ENCODE measurements around the gene FAM209B. TPM values are rescaled to one million over a fixed set of nuclear protein-coding genes. Genes with fewer than 3 reads are reported as not detected.

FAM209B gene
- total and polyA plus RNA-seq, 9 of the 15 experiments (the other 6 are each of a cell fraction or from before 2014, with no cell fraction given) = 0.34 to 0.40 (median 0.36) TPM; not detected in 6

DNA sequence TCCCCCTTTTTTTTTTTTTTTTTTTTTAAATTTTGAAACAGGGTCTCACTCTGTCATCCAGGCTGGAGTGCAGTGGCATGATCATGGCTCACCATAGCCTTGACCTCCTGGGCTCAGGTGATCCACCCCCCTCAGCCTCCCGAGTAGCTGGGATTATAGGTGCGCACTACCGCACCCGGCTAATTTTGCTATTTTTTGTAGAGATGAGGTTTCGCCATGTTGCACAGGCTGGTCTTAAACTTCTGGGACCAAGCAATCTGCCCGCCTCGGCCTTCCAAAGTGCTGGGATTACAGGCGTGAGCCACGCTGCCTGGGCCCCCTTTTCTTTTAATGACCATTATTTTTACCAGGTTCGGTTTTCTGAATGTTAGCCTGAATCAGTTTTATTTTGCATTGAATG lies 13.5 kb upstream of the FAM209B start:
- intact Hi-C loops (cut with micrococcal nuclease) (no loop called here), in situ Hi-C loops (cut with MboI) (no loop called here)
- no peak for TF ChIP-seq POLR2H (tag; IDR thresholded peaks at IDR 0.05; ENCODE audit: low read depth)
- TF ChIP-seq, protein P1, sequence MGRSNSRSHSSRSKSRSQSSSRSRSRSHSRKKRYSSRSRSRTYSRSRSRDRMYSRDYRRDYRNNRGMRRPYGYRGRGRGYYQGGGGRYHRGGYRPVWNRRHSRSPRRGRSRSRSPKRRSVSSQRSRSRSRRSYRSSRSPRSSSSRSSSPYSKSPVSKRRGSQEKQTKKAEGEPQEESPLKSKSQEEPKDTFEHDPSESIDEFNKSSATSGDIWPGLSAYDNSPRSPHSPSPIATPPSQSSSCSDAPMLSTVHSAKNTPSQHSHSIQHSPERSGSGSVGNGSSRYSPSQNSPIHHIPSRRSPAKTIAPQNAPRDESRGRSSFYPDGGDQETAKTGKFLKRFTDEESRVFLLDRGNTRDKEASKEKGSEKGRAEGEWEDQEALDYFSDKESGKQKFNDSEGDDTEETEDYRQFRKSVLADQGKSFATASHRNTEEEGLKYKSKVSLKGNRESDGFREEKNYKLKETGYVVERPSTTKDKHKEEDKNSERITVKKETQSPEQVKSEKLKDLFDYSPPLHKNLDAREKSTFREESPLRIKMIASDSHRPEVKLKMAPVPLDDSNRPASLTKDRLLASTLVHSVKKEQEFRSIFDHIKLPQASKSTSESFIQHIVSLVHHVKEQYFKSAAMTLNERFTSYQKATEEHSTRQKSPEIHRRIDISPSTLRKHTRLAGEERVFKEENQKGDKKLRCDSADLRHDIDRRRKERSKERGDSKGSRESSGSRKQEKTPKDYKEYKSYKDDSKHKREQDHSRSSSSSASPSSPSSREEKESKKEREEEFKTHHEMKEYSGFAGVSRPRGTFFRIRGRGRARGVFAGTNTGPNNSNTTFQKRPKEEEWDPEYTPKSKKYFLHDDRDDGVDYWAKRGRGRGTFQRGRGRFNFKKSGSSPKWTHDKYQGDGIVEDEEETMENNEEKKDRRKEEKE (IDR thresholded peaks at IDR 0.05; ENCODE audit: borderline replicate concordance in 1 of 2, control insufficient read depth in 1 of 2, low read depth in 2 of 2, low read length in 1 of 2) = no peak
- TF ChIP-seq ZFX (CRISPR knock-in tag; IDR thresholded peaks at IDR 0.05) = no peak
- no peak for TF ChIP-seq FOSL1 (tag; conservative IDR thresholded peaks at IDR 0.05)
- TF ChIP-seq FOXJ3 (CRISPR knock-in tag; IDR thresholded peaks at IDR 0.05) = no peak
- TF ChIP-seq BACH1 (tag; IDR thresholded peaks at IDR 0.05) = no peak
- TF ChIP-seq, protein P2, sequence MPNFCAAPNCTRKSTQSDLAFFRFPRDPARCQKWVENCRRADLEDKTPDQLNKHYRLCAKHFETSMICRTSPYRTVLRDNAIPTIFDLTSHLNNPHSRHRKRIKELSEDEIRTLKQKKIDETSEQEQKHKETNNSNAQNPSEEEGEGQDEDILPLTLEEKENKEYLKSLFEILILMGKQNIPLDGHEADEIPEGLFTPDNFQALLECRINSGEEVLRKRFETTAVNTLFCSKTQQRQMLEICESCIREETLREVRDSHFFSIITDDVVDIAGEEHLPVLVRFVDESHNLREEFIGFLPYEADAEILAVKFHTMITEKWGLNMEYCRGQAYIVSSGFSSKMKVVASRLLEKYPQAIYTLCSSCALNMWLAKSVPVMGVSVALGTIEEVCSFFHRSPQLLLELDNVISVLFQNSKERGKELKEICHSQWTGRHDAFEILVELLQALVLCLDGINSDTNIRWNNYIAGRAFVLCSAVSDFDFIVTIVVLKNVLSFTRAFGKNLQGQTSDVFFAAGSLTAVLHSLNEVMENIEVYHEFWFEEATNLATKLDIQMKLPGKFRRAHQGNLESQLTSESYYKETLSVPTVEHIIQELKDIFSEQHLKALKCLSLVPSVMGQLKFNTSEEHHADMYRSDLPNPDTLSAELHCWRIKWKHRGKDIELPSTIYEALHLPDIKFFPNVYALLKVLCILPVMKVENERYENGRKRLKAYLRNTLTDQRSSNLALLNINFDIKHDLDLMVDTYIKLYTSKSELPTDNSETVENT (CRISPR knock-in tag; IDR thresholded peaks at IDR 0.05) = no peak
- no peak for TF ChIP-seq ELF4 (CRISPR knock-in tag; IDR thresholded peaks at IDR 0.05)
- no peak for TF ChIP-seq BMI1 (IDR thresholded peaks at IDR 0.05; ENCODE audit: low read length)
- no peak for TF ChIP-seq CC2D1A (IDR thresholded peaks at IDR 0.05)
- no peak for TF ChIP-seq KHSRP (IDR thresholded peaks at IDR 0.05)
- no peak for TF ChIP-seq ASH1L (IDR thresholded peaks at IDR 0.05; ENCODE audit: borderline replicate concordance, low read depth, partially characterized antibody)
- Histone ChIP-seq H3K4me1 (replicated peaks in 1 of 2; ENCODE audit: control insufficient read depth in 2 of 2, insufficient read depth in 2 of 2, low read length in 2 of 2) (no peaks in the 10 kb centered on the region; a peak in 1 of 5 replicates), H2AFZ (ENCODE audit: low read depth, low read length) (no peak overlapping the region), H3K4me3 (no peak overlapping the region), H3K4me2 (ENCODE audit: insufficient read depth, low read length) (no peak overlapping the region), H3K27me3 (ENCODE audit: control insufficient read depth in 2 of 2, insufficient read depth in 2 of 2, low read length in 2 of 2) (no peaks in the 10 kb centered on the region), H3K9me3 (replicated peaks; ENCODE audit: control insufficient read depth, insufficient read depth, low read depth, low read length) (0 out of 2 replicates have a peak, but pooled peaks cover 2% of the 10 kb centered on the region), H3K79me2 (ENCODE audit: control insufficient read depth, insufficient read depth, low read length) (no peaks in the 10 kb centered on the region), H3K27ac (ENCODE audit: extremely low read depth, low read depth, low read length) (no peak overlapping the region), H3K36me3 (ENCODE audit: control insufficient read depth, insufficient read depth, low read length) (peaks cover 42% of the 10 kb centered on the region; the same call in 2 of the 3 replicates), H3K9me1 (ENCODE audit: control insufficient read depth, insufficient read depth, low read length) (no peaks in the 10 kb centered on the region), H3K9ac (ENCODE audit: insufficient read depth in 1 of 2, low read depth in 2 of 2, low read length in 2 of 2) (no peak overlapping the region), H4K20me1 (replicated peaks; ENCODE audit: control insufficient read depth, insufficient read depth, low read length) (no peaks in the 10 kb centered on the region)
- ChIA-PET POLR2A (no interaction called here), CTCF (ENCODE audit: low intra/inter-chr PET ratio) (no interaction called here)
- BruUV-seq (replicated peaks) = no TSS peak
- no peak for ATAC-seq
- no peak for DNase-seq (ENCODE audit: extremely low read depth in 1 of 4, low spot score in 3 of 4)
- WGBS (ENCODE audit: insufficient coverage, low coverage, missing lambda C conversion rate) = 96% methylated on average over 10 of the region's 10 CpGs
- no peak for FAIRE-seq

Data from K562 (cell line).